ENCODE measurements around the gene PSKH1.
"Not testable (repeated sequence)": the region's sequence is repeated elsewhere in the genome, so short reads cannot be mapped to it uniquely, and the experiment has no call there.

PSKH1 gene

DNA sequence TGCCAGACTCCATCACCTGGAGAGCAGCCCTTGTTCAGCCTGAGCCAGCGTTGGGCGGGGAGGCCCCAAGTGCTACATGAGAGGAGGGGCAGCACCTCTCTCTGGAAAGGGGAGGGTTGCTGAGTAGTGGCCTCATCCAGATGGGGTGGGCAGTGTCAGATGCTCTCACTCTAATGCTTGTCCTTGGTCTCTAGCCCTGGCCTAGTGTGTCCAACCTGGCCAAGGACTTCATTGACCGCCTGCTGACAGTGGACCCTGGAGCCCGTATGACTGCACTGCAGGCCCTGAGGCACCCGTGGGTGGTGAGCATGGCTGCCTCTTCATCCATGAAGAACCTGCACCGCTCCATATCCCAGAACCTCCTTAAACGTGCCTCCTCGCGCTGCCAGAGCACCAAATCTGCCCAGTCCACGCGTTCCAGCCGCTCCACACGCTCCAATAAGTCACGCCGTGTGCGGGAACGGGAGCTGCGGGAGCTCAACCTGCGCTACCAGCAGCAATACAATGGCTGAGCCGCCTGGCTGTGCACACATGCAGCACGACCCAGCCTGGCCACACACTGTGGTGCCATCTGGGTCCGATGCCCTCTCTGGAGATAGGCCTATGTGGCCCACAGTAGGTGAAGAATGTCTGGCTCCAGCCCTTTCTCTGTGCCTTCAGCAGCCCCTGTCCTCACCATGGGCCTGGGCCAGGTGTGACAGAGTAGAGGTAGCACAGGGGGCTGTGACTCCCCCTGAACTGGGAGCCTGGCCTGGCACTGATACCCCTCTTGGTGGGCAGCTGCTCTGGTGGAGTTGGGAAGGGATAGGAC is 34.3 kb downstream of the PSKH1 start:
- DNase-seq = no peak

DNA sequence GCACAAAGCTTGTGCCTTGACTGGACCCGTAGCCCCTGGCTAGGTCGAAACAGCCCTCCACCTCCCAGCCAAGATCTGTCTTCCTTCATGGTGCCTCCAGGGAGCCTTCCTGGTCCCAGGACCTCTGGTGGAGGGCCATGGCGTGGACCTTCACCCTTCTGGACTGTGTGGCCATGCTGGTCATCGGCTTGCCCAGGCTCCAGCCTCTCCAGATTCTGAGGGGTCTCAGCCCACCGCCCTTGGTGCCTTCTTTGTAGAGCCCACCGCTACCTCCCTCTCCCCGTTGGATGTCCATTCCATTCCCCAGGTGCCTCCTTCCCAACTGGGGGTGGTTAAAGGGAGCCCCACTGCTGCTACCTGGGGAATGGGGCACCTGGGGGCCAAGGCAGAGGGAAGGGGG is 35.1 kb downstream of the PSKH1 start:
- no peak for DNase-seq

GRCh38 chr16:67928561-67929364 is 35.7 kb downstream of the PSKH1 start:
- peak; percentile 71 for DNase-seq

GRCh38 chr16:67930191-67930590 is 37.1 kb downstream of the PSKH1 start:
- DNase-seq = no peak

- no peak for DNase-seq
Measured at GRCh38 chr16:67930678-67931211, 37.7 kb downstream of the PSKH1 start.

GRCh38 chr16:67931712-67932461 is 38.8 kb downstream of the PSKH1 start, which contains the start of gene CTRL:
Gene CTRL (minus strand): TSS chr16:67931862. CDS start chr16:67931852, 10 bp downstream.
- DNase-seq = no peak

- DNase-seq = no peak
Measured at GRCh38 chr16:67932462-67932840, 39.4 kb downstream of the PSKH1 start.

GRCh38 chr16:67933805-67934204 is 40.8 kb downstream of the PSKH1 start:
- no peak for DNase-seq

DNA sequence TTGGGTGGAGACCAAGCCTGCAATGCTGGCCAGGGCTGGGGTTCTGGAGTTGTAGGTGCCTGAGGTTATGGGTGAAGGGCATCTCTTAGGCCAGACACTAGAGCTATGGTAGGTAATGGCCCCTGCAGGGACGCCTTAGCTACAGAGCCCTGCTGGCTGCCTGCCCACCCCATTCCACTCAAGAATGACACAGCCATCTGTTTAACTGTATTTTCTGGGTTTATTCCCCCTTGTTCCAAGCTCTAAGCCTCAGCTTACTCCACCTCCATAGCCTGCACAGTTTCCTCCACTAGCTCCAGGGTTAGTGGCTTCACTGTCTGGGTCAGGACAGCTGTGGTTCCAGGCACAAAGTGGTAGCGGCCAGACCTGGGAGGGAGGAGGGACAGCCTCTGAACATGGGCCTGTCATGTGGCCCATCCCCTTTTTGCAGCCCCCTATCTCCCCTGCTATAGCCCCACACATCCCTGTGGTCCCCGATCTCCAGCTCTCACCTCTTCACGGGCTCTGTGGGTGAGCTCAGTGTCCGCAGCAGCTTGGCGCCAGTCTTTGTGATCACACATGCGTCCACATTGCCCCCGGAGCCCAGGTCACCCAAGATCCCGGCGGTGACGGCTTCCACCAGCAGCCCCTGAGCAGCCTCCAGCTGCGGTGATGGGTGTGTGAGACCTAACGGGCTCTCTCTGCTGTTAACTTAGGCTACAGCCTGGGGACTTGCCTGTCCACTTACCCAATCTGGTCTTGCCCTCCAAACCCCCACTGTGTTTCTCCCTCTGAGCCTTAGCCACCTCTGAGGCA is 41.4 kb downstream of the PSKH1 start:
- no peak for DNase-seq

DNA sequence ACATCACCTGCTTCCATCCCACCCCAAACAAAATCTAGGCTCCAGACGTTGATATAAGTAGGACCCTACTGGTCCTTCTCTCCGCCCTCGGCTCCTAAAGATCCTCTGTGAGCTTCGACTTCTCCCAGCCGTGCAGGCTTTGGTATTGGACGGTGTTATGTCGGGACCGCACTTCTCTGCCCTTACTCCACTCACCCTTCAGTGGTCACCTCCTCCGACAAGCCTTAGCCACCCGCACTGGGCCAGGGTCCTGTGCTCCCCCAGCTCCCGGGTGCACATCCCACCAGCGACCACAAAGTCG is 42.0 kb downstream of the PSKH1 start:
- no peak for DNase-seq

- peak; percentile 95 for DNase-seq
Measured at GRCh38 chr16:67935402-67936123, 42.5 kb downstream of the PSKH1 start.

DNA sequence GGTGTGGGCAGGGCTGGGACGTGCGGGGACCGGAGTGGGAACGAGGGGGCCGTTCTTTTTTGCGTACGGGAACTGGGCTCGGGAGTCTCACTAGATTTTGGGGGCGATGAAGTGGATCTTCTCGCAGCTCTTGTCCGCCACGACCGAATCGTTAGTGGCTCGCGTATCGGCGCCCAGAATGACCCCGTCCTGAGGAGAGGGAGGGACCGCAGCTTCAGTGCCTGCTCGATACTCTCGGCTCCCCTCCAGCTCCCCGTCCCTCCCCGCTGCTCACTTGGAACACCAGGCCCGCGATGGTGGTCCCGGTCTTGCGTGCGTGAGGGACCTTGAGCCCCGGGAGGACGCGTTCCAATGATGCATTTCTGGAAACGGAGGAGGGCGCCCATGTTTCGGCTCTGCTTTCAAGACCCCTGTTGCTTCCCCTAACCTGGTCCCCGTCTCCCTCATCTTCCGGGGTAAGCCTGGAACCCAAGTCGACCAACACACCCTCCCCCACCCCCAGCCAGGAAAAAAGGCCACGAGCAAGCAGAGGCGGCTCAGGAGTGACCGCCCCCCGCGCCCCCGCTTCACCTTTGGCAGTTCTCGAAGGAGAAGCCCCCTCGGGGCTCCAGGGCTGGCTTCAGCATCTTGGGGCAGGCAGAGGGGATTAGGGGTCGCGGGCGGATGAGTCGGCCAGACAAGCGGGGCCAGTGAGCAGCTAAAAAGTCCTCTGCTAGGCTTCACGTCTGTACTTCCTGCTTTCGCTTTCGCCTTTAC is 43.2 kb downstream of the PSKH1 start, which contains the start of gene PSMB10:
PSMB10 (minus strand) TSS at position 727 of the 756 bp plus-strand sequence; CDS start at position 626, 101 bp downstream.
- DNase-seq = peak; percentile 29

DNA sequence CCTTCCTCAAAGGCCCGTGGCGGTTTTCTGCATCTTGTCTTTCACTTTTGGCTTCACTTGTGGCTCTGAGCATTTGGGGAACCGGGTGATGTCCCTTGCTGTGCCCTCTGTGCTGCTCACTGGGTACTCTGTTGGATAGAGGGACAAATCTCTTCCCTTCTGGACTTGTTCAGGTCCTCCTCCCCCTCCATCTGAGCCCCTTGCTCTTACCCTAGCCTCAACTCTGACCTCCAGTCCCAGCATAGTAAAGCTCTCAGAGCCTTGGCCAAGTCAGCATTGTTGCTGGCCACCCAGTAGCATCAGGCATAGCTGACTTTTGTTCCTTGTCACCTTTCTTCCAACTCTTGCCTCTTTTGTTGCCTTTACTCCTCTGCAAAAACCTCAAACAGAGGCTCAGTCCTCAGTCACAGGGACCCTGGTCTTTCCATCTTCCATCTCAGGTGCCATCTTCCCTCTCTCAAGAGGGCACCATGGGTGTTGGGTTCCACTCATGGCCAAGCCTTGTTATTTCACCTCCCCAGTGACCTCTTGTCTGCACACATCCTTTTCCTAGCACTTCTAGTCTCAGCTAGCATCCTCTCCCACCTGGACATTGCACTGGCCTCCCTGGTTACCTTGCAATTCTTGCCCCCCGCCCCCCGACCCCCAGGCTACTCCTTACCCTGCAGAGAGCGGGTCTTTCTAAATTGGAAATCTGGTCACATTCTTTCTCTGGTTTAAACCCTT is 44.0 kb downstream of the PSKH1 start:
- DNase-seq = peak; percentile 52

DNA sequence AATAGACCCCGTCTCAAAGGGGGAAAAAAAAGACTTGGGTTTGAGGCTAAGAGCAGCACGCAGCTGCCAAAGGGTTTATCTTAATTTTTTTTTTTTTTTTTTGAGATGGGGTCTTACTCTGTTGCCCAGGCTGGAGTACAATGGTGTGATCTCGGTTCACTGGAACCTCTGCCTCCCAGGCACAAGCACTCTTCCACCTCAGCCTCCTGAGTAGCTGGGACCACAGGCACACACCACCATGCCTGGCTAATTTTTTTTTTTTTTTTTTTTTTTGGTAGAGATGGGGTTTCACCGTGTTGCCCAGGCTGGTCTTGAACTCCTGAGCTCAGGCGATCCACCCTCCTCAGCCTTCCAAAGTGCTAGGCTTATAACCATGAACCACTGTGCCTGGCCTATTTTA is 44.7 kb downstream of the PSKH1 start:
- DNase-seq = not testable (repeated sequence)

DNA sequence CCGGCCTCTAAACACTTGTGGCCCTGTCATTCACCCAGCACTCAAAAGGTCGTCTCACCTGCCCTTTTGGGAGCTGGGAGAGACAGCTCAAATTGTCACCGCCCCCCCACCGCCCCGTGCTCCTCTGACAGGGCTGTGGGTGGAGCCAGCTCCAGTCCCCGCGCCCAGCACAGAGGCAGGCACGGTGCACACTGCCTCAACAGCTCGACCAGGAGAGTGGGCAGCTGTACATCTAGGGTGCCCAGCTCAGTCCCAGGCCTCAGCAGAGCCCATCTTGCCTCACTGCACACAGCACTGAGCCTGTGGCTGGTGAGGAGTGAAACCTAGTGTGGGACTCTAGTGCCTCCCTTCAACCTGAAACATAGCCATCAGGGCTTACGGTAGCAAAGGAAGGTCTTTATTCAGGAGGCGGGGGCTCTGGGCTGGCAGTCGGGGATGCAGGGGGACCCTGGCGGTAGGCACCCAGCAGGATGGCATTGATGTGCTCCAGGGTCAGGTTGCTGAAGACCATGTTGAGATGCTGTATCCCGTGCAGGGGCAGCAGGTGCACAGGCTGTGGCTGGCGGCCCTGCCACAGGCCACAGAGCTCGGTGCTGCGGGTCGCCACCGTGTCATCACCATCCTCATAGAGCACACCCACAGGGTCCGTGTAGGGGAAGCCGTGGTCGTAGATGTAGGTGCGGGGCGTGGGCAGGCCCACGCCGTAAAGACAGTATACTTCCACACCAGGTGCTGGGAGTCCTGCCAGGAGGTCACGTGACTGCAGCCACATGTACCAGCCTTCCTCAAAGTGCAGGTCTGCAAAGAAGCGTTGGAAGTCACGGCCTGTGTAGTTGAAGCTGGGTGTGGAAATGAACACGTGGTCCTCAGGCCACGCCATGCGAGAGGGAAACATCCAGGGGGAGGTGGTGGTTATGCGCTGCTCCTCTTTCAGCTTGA is 46.7 kb downstream of the PSKH1 start:
- no peak for DNase-seq

- no peak for DNase-seq
Measured at GRCh38 chr16:67940446-67941089, 47.5 kb downstream of the PSKH1 start.

DNA sequence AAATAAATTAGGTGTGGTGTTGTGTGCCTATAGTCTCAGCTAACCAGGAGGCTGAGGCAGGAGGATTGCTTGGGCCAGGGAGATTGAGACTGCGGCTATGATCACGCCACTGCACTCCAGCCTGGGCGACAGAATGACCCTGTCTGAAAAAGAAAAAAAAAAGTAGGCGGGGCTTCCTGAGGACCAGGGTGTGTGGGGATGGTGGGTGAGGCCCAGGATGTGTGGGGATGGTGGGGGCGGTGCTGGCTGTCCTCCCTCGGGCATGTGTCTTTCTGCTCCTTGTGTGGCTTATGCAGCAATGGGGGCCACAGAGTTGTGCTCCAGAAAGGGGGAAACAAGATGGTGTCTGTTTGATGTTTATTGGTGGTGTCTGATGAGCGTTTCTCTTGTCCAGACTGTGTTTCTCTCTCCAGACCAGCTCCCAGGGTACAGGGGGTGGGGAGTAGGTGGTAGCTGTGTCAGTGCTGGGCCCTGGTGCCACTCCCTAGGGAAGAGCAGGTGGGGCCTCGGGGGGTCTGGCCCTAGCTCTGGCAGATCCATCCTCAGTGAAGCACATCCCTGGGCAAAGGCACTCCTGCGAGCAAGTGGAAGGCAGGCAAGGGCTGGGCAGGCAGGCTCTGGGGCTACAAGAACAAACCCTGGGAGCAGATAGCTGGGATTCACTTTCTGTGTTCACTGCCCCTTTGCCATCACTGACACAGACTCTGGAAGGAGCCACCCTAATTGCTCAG is 48.6 kb downstream of the PSKH1 start:
- DNase-seq = no peak

DNA sequence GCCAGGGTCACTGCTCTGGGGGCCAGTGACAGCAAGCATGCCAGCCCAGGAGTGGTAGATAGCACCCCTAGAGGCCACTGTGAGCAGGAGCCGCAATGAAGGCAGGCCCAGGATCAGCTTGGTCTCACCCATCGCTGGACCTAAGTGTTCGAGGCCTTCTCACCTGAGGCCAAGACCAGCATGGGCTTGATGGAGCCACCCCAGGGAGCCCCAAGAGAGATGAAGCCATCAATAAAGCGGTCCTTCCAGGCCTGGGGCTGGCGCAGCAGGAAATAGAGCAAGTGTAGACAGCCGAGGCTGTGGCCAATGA is 49.1 kb downstream of the PSKH1 start:
- no peak for DNase-seq

Measured in midbrain (tissue), 1 donor.